ENCODE data around the gene RELA.
"Not testable (repeated sequence)": the region's sequence is repeated elsewhere in the genome, so short reads cannot be mapped to it uniquely, and the experiment has no call there.

- not testable (repeated sequence) for TF ChIP-seq CTCF (IDR thresholded peaks at IDR 0.05; ENCODE audit: low read depth, low read length); EZH2phosphoT487 (IDR thresholded peaks at IDR 0.05; ENCODE audit: low read depth)
Observed at GRCh38 chr11:65683480-65683879, 20.8 kb upstream of the RELA start.
